Omental fat pad (tissue), 4 donors: ENCODE measurements around the gene CCNG2. TPM values are rescaled to one million over a fixed set of nuclear protein-coding genes. Genes with fewer than 3 reads are reported as not detected.

ENCODE experiments used
- ATAC-seq: fragments of 150-250 bp; one replicate; pipeline ENCODE4 v1.9.1; 2016; ENCODE audit warnings: mild to moderate bottlenecking, moderate library complexity; ENCODE audit not compliant: low FRiP score
- DNase-seq: peaks from one replicate; pipeline ENCODE4 v3.0.0-alpha.2; 2019; ENCODE audit warnings: low spot score
- CTCF ChIP-seq, 3 donors: fragments of 450-650 bp; IDR thresholded peaks; one replicate each; pipeline ENCODE4 v1.5.1; 2016 to 2017; ENCODE audit warnings: antibody characterized with exemption in 3 of 3, mild to moderate bottlenecking in 3 of 3, moderate library complexity in 2 of 3
- total RNA-seq, 4 donors: library from RNA; depleted of rRNA; stranded (reverse); fragments of >200 nt; gene quantifications; one replicate each; pipeline ENCODE4 v1.1.0, GENCODE V29; 2016

The CCNG2 gene
- total RNA-seq, 4 donors from 2014 or later, result 21.6 to 64.8 (median 33.0) TPM

GRCh38 chr4:77184974-77185373 is 28.0 kb downstream of the CCNG2 start:
- ATAC-seq, result no peak
- DNase-seq, result no peak
- TF ChIP-seq CTCF (IDR thresholded peaks at IDR 0.05), result no peak

- no peak for TF ChIP-seq CTCF (IDR thresholded peaks at IDR 0.05)
- ATAC-seq, result no peak
- no peak for DNase-seq
Measured at GRCh38 chr4:77185686-77186085, 28.7 kb downstream of the CCNG2 start.

GRCh38 chr4:77187322-77187721 is 30.3 kb downstream of the CCNG2 start:
- DNase-seq (no peak), ATAC-seq (no peak)
- TF ChIP-seq CTCF (IDR thresholded peaks at IDR 0.05), result no peak

- no peak for TF ChIP-seq CTCF (IDR thresholded peaks at IDR 0.05)
- no peak for ATAC-seq
- no peak for DNase-seq
Measured at GRCh38 chr4:77188498-77189220, 31.7 kb downstream of the CCNG2 start.

- ATAC-seq (no peak), DNase-seq (no peak)
- TF ChIP-seq CTCF (IDR thresholded peaks at IDR 0.05), result no peak
Measured at GRCh38 chr4:77189412-77189811, 32.4 kb downstream of the CCNG2 start.

GRCh38 chr4:77190053-77190452 is 33.0 kb downstream of the CCNG2 start:
- ATAC-seq (no peak), DNase-seq (no peak)
- TF ChIP-seq CTCF (IDR thresholded peaks at IDR 0.05), result no peak

GRCh38 chr4:77193046-77193445 is 36.0 kb downstream of the CCNG2 start:
- no peak for DNase-seq
- no peak for ATAC-seq
- no peak for TF ChIP-seq CTCF (IDR thresholded peaks at IDR 0.05)
